HG03571 (cell line): Measurements from ENCODE around the gene KCNH3.
"Not testable (repeated sequence)": the region's sequence is repeated elsewhere in the genome, so short reads cannot be mapped to it uniquely, and the experiment has no call there.

Experiments
- ATAC-seq: cut with Tn5 transposase; IDR thresholded peaks from one replicate; pipeline ENCODE4 v1.9.1; 2021; ENCODE audit not compliant: unreplicated experiment

Gene KCNH3, protein sequence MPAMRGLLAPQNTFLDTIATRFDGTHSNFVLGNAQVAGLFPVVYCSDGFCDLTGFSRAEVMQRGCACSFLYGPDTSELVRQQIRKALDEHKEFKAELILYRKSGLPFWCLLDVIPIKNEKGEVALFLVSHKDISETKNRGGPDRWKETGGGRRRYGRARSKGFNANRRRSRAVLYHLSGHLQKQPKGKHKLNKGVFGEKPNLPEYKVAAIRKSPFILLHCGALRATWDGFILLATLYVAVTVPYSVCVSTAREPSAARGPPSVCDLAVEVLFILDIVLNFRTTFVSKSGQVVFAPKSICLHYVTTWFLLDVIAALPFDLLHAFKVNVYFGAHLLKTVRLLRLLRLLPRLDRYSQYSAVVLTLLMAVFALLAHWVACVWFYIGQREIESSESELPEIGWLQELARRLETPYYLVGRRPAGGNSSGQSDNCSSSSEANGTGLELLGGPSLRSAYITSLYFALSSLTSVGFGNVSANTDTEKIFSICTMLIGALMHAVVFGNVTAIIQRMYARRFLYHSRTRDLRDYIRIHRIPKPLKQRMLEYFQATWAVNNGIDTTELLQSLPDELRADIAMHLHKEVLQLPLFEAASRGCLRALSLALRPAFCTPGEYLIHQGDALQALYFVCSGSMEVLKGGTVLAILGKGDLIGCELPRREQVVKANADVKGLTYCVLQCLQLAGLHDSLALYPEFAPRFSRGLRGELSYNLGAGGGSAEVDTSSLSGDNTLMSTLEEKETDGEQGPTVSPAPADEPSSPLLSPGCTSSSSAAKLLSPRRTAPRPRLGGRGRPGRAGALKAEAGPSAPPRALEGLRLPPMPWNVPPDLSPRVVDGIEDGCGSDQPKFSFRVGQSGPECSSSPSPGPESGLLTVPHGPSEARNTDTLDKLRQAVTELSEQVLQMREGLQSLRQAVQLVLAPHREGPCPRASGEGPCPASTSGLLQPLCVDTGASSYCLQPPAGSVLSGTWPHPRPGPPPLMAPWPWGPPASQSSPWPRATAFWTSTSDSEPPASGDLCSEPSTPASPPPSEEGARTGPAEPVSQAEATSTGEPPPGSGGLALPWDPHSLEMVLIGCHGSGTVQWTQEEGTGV

DNA sequence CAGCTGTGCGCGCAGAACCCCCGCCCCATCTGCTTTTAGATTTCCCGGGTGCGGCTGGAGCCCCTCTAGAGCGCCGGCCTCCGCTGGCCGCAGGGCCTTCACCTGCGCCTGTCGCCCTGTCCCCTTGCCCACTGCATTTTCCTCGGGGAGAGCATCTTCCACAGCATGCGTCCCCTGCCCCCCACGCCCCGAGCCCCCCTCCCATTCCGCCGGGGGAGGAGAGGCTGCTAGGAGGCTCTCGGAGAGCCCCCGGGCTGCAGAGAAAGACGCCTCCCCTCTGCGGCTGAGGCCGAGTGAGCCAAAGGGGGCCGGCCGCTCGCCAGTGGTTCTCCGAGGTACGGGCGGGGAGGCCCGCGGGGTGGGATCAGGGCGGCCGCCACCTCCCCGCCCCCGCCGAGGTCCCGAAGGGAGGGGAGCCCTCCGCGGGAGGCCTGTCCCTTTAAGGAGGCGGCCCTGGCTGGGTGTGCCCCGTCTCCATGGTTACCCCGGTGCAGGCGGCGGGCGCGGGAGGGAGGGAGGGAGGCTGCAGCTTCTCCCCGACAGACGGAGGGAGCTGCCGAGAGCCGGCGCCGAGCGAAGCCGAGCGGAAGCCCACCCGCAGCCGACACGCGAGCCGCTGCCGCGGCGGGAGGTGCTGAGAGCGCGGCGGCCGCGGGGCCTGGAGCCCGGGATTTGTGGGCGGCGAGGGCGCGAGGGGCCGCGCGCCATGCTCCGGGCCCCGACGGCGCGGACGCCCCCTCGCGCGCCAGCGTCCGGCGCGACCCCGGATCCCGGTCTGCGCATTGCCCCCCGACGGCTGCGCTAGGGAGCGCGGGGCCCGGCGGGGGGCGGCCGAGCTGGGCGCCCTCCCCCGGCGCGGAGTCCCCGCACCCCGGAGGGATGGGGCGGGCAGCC is at the start of gene KCNH3:
TSS of gene KCNH3 (plus strand) at position 521 of the 894 bp plus-strand sequence. CDS start 387 bp downstream, outside the sequence.
- ATAC-seq: peak; percentile 64

DNA sequence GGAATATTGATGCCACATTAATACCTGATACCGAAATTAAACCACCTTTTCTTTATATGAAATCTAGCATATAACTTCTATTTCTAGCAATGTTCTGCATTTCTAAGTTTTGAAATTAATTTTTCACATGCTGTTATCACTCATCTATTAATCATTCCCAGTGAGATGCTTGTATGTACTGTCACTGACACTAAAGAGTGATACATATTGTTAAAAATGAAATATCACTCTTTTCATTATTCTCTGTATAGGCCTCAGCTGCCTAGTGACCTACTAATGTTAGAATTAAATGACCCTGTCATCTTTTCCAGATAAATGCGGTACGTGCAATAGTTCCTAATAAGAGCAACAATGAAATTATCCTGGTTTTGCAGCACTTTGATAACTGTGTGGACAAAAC is 49.7 kb upstream of the KCNH3 start:
- no peak for ATAC-seq

GRCh38 chr12:49489720-49490119 is 49.1 kb upstream of the KCNH3 start:
- ATAC-seq: no peak

DNA sequence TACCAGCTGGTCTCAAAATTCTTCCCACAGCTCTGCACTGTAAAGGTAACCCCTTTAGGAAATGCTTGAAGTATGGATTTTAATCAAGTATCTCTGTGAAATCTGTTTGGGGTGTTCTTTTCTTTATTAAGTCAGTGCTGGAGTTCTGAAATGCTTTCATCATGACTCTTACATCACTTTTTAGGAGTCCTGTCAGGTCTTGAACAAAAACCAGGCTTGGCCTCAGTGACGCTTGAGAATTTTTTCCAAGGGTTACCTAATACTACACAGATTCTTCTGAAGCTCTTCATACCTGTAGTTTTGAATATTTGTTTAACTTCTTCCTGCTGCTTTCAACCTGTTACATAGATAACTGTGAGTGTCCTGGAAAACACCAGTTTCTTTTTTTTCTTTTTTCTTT is 47.0 kb upstream of the KCNH3 start:
- no peak for ATAC-seq

DNA sequence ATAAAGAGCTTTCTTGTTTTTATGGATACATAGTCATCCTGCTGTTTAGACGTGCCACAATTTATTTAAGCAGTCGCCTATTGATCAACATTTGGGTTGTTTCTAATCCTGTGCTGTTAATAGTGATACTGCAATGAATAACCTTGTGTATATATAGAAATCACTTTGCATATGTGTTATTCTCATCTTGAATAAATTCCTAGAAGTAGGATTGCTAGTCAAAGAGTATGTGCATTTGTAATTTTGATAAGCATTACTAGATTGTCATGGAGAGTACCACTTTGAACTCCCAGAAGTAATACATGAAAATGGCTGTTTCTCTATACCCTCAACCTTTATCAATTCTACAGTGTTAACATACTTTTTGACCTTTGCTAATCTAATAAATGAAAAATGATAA is 44.9 kb upstream of the KCNH3 start:
- no peak for ATAC-seq

DNA sequence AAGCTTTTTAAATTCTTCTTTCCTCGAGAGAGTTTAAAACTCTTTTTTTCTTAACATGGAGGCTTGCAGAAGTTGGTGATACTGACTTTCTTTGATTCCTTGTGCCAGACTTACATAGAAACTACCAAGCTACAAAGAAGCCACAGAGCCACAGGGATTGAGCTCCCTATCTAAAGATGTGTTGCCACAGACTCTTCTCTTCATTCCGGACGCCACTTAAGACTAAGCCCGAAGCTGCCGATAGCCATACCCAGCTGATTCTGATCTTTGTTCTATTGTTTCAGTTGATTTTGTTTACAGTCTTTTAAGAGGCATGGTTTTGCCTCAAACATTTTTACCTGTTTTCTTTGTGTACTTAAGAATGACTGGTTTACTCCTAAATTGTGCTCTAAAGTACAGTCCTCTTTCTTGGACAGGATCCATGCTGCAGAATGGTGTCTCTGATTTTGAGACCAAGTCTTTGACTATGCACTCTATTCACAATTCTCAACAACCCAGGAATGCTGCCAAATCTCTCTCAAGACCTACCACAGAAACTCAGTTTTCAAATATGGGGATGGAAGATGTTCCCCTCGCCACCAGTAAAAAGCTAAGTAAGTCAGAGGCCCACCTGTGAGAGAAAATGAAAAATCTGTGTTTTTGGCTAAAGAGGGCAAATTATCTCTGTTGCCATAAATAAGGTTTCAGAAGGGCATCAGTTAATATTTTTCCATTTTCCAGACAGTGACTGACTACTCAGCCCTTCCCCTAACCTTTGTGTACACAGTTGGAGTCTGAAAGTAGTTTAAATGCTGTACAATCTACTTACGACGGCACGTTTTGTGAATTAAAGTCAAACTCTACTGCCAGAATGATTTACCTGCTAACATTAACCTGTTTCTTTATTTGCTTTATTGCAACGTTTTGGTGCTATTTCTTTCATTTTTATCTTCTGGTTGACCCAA is 42.1 kb upstream of the KCNH3 start:
- no peak for ATAC-seq

DNA sequence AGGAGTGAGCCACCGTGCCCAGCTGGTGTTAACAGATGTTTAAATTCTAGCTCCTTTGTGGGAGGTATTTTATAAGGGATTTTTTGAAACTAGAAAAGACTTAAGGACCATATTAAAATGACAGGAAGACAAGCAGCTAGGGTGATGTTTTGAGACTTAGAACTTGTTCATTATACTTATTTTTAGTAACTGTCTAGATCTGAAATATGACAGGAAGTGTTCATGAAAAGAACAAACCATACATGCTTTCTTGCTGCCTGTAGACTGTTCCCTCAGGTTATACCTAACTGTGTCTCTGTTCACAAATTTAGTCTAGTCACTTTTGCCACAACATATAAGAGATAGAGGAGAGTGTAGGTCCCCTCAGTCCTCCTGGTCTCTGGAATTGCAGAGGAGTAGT is 36.9 kb upstream of the KCNH3 start:
- ATAC-seq: no peak

DNA sequence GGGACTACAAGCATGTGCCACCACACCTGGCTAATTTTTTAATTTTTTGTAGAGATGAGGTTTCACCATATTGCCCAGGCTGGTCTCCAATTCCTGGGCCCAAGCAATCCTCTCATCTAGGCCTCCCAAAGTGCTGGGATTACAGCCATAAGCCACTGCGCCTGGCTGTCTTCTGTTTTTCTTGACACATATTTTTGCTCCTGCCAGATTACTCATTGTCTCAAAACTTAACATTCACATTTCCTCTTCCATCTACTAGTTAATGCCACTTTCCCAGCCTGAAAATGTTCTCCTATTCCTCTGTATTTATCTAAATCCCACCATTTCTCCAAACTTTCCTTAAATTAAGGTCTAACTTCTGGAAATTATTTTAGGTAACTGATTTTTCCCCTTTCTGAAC is 36.2 kb upstream of the KCNH3 start:
- ATAC-seq: no peak

DNA sequence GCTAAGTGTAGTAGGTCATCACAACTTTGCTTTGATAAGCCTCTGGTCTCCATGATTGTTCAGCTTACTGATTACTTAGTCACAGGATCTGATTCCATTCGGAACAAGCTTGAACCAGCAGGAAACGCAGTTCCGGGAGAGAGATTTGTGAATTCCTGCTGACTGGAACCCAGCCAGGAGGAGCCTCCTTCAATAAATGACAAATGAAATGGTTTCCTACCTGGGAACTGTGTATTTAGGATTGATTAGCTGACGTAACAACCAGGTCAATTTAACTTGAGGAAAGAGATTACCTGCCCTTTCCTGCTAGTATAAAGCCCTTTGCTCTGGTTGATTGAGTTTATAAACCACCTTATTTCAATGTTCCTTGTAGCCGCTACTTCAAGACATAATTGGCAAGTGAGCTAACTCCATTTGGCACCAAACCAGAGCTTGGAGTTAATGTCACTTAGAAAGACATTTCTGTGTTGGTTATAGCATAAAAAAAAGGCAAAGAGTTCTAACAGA is 35.1 kb upstream of the KCNH3 start:
- no peak for ATAC-seq

- ATAC-seq: no peak
These were observed 33.2 kb upstream of the KCNH3 start for GRCh38 chr12:49505672-49506071.

DNA sequence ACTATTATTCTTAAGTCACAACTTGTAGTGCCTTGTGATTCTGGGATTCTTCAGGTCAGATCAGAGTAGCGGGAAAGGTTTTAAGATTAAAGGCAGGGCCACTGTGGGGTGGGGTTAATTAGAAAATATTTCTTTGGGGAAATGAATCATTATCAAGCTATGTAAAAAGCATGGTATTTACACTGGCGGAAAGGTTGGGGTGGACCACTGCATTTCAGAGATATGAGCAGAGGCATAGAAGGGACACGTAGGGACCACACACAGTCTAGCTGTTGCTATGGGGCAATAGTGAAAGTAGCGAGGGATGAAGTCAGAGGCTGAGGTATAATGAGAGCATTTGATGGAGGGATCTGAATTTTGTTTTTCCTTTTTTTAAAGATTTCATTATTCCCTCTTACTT is 31.7 kb upstream of the KCNH3 start:
- ATAC-seq: no peak

- not testable (repeated sequence) for ATAC-seq
These were observed 29.1 kb upstream of the KCNH3 start for GRCh38 chr12:49509681-49510080.

GRCh38 chr12:49511410-49511809 is 27.4 kb upstream of the KCNH3 start:
- ATAC-seq: no peak

DNA sequence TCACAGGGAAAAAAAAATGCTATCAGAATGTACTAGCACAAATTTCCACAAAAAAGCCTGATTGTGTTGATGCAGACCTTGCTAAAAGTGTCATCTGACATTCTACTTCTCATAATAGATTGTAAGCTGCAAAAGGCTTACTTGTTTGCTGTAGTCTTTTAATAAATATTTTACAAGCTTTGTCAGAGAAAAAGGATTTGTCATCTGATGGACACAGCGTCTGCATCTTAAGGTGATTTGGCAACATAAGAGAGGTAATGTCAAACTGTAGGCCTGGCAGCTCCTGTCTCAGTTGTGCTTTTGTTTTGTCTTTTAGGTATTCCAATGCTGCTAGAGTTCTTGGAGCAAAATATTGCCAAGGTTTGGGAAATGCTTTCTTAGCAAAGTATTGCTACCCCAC is 26.3 kb upstream of the KCNH3 start:
- no peak for ATAC-seq

DNA sequence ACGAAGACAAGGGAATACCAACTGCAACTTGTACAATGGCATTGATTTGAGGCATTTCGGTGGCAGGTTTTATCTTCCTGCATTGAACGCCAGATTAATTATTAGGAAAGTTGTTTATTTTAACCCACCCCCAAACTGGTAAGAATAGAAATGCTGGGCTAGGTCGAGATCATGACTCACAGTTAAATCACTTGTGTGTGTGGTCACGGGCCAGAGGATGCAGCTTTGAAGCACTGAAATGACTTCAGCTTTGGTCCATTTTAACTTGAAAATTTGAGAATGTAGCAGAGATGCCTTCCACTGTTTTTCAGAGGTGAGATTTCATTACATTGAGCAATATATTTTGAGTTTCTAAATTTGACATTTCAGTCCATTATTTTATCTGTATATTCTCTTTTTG is 23.6 kb upstream of the KCNH3 start:
- ATAC-seq: no peak

GRCh38 chr12:49518914-49519573 is 19.8 kb upstream of the KCNH3 start:
- no peak for ATAC-seq

DNA sequence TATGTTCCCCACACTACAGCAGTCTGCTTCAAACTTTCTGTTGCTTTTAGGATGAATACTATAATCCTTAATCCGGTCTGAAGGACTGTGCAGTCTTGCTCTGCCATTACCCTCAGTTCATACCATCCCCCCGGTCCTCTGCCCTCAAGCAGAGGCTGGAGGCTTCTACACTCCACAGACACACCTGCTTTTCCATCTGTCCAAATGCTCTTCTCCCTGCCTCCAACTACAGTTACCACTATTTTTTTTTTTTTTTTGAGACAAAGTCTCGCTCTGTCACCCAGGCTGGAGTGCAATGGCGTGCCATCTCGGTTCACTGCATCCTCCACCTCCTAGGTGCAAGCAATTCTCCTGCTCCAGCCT is 19.3 kb upstream of the KCNH3 start:
- ATAC-seq: no peak

GRCh38 chr12:49521389-49521788 is 17.4 kb upstream of the KCNH3 start:
- ATAC-seq: no peak
